NCI-H2029 treated with DMSO at 0.1 percent for 48 hours (cell line): ENCODE results near the gene CBLB.
"Not testable (repeated sequence)": the region's sequence is repeated elsewhere in the genome, so short reads cannot be mapped to it uniquely, and the experiment has no call there.

Experiments used
- DNase-seq: peaks from one replicate; lab custom pipeline; 2025; lab: John Stamatoyannopoulos, UW

Gene CBLB

DNA sequence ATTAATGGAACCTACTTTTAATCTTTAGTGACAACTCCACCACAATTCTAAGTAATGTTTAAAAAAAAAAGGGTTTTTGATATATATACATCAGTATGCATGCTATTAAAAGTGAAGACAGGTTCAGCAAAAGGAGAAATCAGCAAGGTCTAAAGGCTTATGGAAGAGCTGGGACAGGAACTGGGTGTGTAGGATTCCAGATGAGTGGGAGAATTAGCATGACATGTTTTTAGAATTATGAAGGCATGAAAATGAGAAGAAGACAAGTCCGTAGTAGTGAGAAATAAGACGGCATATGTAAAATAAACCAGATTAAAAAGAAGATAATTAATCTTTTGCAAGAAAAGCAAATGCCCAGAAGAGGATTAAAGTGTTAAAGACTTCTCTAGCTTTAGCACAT, 52.0 kb downstream of the CBLB start:
- no peak for DNase-seq

DNA sequence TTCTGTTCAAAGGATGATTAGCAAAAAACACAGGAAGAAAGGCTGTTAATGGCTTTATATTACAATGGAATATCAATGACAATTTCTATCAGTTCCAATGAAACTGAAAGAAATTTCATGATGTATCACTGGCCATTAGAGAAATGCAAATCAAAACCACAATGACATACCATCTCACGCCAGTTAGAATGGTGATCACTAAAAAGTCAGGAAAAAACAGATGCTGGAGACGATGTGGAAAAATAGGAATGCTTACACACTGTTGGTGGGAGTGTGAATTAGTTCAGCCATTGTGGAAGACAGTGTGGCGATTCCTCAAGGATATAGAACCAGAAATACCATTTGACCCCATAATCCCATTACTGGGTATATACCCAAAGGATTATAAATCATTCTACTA, 53.5 kb downstream of the CBLB start:
- DNase-seq = not testable (repeated sequence)

DNA sequence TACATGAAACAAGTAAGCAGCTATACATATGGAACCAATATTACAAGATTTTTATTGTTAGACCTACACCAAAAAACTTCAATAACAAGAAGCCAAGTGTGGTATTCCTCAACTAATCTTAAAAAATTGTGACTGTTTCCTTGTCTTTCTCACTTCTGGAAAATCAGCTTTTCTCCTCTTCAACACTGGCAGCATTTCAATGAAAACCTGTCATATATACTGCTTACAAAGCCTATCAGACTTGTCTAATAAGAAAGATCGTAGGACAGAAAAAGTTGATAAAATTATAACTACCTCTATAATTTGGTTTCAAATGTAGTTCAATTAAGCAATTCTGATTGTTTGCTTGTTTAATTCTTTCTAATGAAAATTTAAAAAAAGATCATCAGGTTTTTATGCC, 55.1 kb downstream of the CBLB start:
- DNase-seq = no peak

DNA sequence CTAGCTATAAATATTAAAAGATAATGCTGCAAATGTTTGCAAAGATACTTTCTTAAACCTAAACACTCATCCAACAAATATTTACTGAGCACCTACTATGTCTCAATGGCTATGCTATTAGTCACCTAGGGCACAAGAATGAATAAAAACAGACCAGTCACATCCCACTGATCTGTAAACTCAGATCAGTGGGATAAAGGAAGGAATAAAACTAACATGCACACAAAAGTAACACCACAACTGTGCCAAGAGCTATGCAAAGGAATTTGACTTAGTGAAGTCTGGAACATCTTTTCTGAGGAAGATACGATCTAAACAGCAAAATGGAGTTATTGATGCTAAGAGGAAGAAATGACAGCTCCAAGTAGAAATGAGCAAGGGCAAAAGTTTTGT, 56.6 kb downstream of the CBLB start:
- no peak for DNase-seq

DNA sequence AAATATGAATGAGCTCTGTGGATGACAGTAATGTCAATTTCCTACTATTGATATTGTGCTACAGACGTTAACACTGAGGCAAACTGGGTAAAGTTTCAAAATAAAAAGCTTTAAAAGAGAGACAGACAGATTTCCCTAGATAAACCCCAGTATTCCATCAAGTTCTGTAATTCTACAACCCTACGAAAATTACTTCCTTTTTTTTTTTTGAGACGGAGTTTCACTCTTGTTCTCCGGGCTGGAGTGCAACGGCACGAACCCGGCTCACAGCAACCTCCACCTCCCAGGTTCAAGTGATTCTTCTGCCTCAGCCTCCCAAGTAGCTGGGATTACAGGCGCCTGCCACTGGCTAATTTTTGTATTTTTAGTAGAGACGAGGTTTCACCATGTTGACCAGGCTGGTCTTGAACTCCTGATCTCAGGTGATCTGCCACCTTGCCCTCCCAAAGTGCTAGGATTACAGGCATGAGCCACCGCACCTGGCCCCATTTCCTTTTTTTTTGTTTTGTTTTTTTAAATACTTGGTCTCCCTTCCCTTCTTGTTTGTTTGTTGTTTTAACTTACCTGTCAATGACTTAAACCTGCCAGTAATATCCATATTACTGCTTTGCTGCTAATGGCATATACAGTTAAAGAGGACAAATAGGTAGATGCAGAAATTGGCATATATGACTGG, 57.2 kb downstream of the CBLB start:
- DNase-seq = no peak

DNA sequence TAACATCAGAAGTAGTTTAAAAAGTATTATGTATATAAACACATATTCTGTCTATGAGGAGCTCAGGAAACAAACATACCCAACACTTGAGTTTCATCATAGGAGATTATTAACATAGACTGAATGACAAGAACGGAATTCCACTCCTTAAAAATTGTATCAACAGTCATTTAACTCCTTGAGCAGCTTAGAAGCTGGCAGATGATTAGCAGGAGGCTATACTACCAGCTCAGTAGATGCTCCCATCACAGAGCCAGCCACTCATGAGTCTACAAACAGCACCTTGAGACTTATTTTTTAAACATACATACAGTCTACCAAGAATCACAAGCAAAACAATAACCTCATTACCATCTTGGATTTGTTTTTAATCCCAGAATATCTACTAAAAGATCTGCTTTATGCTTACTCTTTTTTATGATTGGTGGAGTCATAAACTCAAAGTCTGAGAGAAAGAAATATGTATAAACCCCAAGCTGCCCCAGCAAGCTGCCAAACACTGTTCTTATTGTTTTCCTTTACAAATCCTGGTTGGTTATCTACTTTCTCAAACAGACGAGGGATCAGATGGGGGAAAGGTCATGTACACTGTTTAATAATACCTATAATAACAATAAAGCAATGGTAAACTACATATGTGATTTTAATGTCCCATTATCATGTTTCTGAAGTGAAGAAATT, 59.5 kb downstream of the CBLB start:
- DNase-seq = no peak

DNA sequence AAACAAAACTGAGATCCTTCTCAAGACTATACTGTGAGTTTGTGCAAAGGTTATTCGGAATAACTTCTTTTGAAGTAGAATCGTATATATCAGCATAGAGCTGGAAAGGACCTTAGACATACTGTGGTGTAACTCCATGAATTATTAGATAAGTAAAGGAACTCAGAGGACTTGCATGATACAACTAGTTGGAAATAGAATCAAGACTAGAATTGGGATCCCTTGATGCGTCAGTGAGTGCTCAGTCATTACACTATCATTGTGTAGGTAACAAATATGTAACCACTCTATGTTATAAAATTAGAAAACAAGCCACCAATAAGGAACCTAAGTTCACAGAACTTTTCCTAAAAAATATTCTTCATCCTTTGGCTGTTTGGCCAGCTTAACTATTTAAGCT, 61.1 kb downstream of the CBLB start:
- DNase-seq = no peak

DNA sequence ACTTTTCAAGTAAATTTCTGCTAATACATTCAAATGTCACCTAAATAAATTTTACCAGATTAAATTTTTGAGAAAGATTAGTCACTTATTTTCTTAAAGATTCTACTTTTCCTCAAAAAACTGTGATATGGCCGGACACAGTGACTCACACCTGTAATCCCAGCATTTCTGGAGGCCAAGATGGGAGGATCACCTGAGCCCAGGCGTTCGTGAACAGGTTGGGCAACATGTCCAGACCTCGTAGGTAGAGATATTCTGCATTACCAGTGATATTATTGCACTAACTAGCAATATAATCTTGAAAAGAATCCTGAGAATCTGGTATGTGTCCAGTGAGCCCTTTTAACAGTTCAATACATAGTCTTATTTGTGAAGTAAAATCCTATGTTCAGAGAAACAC, 61.7 kb downstream of the CBLB start:
- no peak for DNase-seq

DNA sequence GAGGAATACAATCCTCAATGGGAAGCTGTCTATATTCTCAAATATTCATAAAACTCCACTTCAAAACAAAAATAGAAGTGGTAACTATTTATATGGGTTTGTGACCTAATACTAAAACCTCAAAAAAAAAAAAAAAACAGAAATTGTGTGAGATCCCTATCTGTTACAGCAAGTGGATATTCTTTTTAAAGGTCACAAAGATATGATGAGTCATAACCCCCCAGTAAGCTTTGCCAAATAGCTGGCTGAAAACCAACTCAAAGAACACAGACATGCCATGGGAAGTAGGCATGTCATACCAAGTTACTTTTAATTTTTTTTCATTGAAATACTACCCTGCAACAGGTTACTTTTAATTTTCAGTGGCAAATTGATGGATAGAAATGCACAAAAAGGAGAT, 62.5 kb downstream of the CBLB start:
- DNase-seq = no peak

DNA sequence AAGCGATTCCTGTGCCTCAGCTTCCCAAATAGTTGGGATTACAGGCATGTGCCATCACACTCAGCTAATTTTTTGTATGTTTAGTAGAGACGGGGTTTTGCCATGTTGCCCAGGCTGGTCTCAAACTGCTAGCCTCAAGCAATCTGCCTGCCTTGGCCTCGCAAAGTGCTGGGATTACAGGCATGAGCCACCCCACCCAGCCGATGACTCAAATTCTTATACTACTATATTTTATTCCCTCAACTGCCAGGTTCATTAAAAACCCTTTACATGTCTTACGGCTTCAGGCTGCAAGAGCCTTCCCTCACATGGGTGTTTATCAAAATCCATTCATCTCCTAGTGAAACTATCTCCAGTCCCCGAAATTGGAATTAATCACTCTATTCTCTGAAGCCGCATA, 63.4 kb downstream of the CBLB start:
- no peak for DNase-seq

DNA sequence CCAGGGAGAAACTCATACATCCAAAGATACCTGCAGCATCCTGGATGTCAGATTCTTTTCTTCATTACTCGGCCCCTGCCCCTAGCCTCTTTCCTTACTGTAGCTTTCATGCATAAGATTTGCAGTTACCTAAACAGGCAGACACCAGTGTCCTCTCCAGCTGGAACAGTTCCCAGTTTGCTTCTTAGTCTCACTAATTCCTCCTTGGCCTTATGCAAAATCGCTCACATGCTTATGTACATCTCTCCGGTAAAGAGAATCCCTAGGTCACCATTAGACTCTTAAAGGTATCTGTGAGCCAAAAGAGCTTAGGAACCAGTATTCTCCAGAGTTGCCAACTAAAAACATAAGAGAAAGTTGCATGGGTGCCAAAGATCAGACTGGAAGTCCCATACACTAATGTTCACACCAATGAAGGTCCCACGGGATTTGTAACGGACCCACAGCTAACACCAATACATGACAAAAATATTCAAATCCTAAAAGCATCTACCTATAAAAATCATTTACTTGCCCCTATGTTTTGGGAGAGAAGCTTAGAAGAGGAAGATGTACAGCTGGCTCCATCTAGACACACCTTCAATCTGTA, 66.6 kb downstream of the CBLB start:
- no peak for DNase-seq

DNA sequence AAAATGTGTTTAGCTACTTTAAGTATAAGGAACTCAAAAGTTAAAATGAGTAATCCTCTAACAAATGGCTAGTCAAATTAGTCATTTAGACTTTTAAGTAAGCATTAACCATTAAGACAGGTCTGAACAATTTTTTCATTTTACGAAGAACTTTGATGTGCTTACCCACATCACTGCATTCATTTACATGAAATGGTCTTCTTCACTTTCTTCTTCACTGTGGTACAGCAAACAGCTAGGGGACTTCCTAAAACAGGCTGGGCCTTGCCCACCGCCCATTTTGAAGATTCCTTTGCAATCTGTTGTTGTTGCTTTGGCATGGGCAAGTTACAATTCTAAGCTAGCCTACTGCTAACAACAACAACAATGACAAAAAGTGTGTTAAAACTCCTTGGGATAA, 67.4 kb downstream of the CBLB start:
- DNase-seq = no peak

DNA sequence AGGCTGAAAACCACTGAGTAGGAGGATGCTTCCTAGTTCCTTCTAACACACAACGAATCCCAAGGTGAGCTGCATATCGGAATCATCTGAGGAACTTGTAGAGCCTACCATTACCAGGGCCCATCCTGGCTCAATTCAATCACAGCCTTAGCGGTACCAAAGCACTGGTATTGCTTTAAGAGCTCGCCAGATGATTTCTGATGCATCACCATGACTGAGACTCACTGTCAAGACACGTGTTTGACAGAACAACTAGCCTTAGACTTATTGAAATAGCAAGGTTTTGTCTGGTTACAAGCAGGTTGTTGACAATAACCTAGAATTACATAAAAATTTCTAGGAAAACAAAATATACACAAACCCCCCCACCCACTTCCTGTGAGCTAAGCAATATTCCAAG, 68.5 kb downstream of the CBLB start:
- no peak for DNase-seq

DNA sequence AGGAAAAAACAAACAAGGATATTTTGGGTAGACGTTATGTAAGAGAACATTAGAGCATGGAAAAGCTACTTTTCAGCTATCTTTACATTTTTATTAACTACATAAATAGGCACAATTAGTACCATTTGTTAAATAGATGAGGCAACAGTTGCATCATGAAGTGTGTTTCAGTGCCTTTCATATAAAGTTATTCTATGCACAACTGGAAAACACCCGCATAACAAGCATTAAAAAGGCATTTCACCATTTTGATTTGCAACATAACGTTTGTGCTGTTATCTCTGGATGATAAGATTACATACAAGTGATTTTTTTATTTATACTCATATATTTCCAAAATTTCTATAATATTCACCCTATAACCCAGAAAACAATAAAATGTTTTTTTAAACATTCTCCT, 69.5 kb downstream of the CBLB start:
- DNase-seq = no peak

DNA sequence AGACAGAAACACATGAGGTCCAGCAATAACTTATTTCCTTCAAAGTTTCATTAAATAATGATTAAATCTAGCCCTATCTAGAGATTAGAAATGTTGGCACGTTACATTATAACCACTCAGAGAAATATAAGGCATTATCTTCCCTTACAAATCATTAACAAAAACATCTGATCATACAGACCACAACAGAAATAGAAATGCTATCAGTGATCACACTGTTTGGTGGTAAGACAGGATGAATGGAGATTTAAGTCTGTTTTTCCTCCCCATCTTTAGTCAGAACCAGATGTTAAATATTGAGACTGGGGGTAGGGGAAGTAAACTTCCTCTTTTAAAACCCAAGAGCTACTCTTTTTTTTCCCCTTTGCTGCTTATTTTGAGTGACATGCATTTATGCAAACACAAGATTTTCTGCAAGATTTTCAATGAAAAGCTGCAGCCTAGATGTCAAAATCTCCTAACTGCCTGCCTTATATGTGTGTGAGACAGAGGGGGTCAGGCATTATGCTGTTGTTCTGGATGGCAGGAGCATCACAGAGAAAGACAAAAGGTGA, 70.4 kb downstream of the CBLB start:
- DNase-seq = no peak

DNA sequence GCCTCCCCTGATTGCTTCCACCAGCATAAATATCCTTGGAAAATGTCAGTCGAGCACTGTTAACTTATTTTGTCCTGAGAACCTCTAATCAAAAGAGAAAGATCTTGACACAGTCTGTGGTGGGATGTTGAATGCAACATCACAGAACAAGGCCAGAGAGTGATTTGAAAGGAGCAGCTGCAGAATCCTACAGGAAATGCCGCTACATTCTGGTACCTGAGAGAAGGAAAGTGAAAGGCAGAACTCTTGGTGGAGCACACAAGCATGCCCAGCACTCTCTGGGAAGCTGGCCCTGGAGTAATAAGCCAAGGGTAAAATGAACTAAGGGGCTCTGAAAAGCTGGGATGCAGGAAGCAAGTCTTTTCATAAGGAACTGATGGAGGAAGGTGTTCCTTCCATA, 75.8 kb downstream of the CBLB start:
- DNase-seq = no peak

DNA sequence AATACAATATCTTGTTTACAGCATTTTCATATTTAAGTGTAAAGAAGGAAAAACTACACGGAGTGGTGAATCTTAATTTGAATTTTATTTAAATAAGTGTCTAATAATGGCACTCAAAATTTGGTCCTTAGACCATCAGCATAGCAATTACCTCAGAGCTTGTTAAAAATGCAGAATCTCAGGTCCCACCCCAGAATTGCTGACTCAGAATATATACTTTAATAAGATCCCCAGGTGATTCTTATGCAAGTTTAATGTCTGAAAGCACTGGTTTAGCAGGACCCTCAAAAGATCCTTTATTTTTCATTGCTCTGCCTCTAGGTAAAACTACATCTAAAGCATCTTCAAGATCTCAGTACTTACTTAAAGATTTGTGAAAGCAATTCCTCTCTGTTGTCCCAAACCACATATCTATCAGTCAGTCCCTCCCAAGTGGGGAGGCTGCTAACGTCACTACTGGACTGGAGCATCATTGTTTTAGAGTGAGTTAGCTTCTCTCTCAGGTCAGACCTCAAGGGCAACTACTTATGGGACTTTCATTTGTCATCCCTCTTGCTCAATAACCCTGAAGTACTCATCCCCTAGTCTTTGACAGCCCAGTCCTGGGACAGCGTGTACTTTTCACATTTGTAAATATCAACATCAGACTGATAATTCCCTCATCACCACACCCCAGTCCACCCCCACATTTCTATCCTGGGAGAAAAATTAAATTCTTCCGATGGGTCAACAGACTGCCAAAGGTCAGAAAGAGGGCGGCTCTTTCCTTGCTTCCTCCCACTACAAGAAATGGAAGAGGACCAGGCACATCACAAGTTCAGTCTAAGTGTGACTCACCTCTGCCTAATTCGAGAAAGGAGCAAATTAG, 76.7 kb downstream of the CBLB start:
- DNase-seq = no peak

DNA sequence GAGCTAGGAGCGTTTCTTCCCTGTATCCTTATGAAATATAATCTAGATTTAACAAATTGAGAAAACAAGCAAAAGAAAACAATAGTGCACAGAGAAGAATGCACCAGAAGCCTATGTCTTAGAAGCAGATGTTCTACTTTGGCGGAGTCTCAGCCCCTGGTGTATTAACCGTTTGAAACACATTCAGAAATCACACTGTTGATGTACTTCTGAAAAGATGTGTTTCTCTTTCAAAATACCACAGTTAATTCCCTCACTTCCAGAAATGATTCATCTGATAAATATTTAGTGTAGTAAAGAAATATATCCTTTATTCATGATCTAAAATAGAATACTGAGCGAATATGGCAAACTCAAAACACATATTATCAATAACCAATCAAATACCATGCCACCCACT, 77.7 kb downstream of the CBLB start:
- no peak for DNase-seq

DNA sequence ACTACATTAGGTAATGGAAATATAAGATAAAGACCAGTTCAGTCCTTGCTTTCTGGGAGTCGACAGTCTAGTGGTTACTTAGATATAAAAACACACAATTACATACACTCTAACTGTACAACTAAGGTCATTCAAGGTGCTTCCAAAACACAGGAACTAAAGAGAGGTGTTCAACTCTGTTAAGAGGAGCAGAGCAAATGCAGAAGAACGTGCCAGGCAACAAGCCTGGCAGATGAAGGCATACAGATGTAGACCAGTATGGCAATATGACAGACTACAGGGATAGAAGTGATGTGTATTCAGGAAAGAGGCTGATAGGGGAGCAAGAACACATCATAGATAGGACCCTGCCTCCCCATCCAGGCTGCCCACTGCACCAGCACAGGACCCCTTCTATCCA, 78.3 kb downstream of the CBLB start:
- no peak for DNase-seq

DNA sequence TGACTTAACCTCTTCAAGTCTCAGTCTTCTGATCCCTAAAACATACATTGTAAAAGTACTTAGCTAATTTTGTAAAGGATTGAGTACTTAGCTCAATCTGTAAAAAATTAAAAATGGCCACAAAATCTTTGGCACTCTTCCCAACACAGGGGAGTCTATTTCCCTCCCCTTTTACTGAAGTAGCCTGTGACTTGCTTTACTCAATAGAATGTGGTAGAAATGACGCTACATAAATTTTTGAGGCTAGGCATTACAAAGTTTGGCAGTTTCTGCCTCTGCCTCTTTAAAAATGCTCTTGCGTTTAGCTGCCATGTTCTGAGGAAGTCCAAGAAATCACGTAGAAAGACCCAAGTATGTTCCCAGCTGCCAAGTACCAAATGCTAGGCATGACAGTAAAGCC, 80.2 kb downstream of the CBLB start:
- DNase-seq = no peak

DNA sequence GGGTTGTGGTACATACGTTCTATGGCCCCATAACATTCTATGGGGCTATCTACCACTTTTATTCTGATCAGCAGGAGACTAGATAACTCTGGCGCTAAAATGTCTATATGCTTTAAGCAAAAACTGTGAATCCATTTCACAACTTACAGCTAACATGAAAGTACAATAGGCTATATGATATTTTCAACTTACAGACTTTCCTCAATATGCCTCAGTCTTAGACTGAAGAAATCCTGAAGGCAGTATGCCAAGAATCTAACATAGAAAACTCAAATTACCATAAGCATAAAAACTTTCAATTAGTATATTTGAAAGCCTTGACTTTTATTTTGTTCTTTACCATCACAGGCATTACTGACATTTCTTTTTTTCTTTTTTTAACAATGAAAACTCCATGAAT, 81.4 kb downstream of the CBLB start:
- no peak for DNase-seq

DNA sequence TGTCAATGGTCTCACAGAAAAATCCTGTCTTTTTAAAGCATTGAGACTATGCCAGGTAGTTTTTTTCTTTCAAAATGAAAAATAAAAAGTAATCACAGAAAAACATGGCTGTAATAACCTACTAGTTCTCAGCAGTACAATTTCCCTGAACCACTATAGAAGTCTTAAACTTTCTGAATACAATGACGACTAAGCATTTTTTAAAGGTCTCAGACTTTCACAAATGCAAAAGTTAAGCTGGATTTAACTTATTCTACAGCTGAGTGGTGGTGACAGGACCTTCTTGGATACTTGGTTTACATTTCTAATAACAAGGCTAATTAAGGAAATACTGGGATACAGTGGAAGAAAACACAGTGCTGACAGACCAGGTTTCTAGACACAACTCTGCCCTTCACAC, 81.8 kb downstream of the CBLB start:
- DNase-seq = no peak

DNA sequence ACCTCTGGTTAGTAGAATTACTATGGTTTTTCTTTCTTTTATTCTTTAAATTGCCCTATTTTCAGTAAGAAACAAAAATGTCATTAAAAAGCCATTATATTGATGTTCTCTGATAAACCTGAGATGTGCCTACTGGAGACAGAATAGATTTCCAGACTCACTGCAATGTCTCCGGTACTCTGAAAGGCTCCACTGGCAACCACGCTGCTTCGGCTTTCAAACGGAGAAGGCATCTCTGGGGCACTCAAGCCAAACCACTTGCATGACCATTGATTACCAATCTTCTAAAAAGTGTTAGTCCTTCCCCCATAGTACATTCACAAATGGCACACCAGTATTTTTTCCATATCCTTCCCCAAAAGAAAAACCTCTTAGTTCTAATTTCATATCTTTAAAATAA, 82.6 kb downstream of the CBLB start:
- DNase-seq = no peak
